ENCODE measurements around the gene MAP3K8. TPM values are rescaled to one million over a fixed set of nuclear protein-coding genes. Genes with fewer than 3 reads are reported as not detected.

Gene MAP3K8
- total and polyA plus RNA-seq, 7 donors: 2.4 to 8.3 (median 4.4) TPM

GRCh38 chr10:30456266-30456665, 22.3 kb downstream of the MAP3K8 start:
- TF ChIP-seq, protein P1, sequence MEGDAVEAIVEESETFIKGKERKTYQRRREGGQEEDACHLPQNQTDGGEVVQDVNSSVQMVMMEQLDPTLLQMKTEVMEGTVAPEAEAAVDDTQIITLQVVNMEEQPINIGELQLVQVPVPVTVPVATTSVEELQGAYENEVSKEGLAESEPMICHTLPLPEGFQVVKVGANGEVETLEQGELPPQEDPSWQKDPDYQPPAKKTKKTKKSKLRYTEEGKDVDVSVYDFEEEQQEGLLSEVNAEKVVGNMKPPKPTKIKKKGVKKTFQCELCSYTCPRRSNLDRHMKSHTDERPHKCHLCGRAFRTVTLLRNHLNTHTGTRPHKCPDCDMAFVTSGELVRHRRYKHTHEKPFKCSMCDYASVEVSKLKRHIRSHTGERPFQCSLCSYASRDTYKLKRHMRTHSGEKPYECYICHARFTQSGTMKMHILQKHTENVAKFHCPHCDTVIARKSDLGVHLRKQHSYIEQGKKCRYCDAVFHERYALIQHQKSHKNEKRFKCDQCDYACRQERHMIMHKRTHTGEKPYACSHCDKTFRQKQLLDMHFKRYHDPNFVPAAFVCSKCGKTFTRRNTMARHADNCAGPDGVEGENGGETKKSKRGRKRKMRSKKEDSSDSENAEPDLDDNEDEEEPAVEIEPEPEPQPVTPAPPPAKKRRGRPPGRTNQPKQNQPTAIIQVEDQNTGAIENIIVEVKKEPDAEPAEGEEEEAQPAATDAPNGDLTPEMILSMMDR (IDR thresholded peaks at IDR 0.05): no peak
- Histone ChIP-seq H3K4me1 (peaks cover 38% of the 10 kb centered on the region), H3K27me3 (ENCODE audit: insufficient read depth in 3 of 3, low read length in 2 of 3) (no peaks in the 10 kb centered on the region), H3K27ac (peak overlapping the region; percentile 71), H3K4me3 (peak overlapping the region; percentile 10), H3K36me3 (ENCODE audit: insufficient read depth in 1 of 2, low read depth in 1 of 2) (peaks cover 0 to 74% of the 10 kb centered on the region in 2 donors), H3K9me3 (no peaks in the 10 kb centered on the region)
- ATAC-seq (no peak), DNase-seq (no peak)
- 29 to 45% (median 33%) methylated on average over 4 of the region's 4 CpGs for WGBS, 3 donors
- intact Hi-C loops (cut with DNase I): no loop called here

DNA sequence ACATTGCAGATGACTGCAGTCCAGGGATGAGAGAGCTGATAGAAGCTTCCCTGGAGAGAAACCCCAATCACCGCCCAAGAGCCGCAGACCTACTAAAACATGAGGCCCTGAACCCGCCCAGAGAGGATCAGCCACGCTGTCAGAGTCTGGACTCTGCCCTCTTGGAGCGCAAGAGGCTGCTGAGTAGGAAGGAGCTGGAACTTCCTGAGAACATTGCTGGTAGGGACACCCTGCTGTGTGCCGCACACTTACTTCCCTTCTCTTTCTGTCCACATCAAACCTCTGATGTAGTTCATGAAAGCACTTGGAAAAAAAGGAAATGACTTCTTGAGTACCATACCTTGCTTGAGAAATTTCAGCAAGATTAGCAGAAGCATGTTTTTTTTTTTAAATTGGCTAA, 25.3 kb downstream of the MAP3K8 start:
- peaks cover 56% of the 10 kb centered on the region for H3K4me1 ChIP-seq
- ATAC-seq (peak in 1 of 4 donors; percentile 37), DNase-seq (peak; percentile 34 to 59)
- H3K27ac ChIP-seq: no peak overlapping the region
- 82 to 92% (median 90%) methylated on average over 6 of the region's 6 CpGs for WGBS, 3 donors
- TF ChIP-seq, protein P1 (IDR thresholded peaks at IDR 0.05): no peak
- H3K4me3 ChIP-seq: no peak overlapping the region
- H3K36me3 ChIP-seq (ENCODE audit: insufficient read depth in 1 of 2, low read depth in 1 of 2): peaks cover 0 to 65% of the 10 kb centered on the region in 2 donors
- H3K27me3 ChIP-seq (ENCODE audit: insufficient read depth in 3 of 3, low read length in 2 of 3): no peaks in the 10 kb centered on the region
- intact Hi-C loops (cut with DNase I): no loop called here
- H3K9me3 ChIP-seq: no peaks in the 10 kb centered on the region

DNA sequence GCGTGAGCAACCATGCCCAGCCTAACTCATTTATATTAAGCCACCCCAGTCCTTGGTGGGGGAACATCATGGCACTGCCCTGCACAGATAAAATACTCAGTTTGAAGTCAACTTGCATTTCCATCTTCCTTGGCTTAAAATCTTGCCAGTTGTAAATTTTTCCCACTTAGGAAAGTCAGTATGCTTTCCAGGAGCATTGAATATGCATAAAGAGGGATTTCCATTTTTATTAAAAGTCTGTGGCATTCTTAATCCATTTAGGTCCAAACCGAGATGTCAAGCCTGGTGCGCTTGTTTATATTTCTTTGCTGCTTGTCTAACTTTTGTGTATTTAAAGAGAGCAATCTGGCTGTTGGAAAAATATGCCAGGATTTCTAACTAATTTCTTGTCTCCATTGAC, 26.1 kb downstream of the MAP3K8 start:
- no peak for ATAC-seq

GRCh38 chr10:30462513-30462912, 28.5 kb downstream of the MAP3K8 start:
- intact Hi-C loops (cut with DNase I): no loop called here
- Histone ChIP-seq H3K4me1 (peaks cover 33% of the 10 kb centered on the region), H3K36me3 (ENCODE audit: insufficient read depth in 1 of 2, low read depth in 1 of 2) (peaks cover 0 to 52% of the 10 kb centered on the region in 2 donors), H3K27me3 (ENCODE audit: insufficient read depth in 3 of 3, low read length in 2 of 3) (no peaks in the 10 kb centered on the region), H3K4me3 (no peak overlapping the region), H3K27ac (peak overlapping the region; percentile 28), H3K9me3 (no peaks in the 10 kb centered on the region)
- DNase-seq: no peak
- WGBS, 3 donors: 22 to 48% (median 39%) methylated on average over 4 of the region's 4 CpGs
- peak in 3 of 4 donors; percentile 49 to 61 (median 53) for ATAC-seq
- TF ChIP-seq, protein P1 (IDR thresholded peaks at IDR 0.05): no peak

More for the DNA sequence above, 26.1 kb downstream of the MAP3K8 start:
- no peak overlapping the region for H3K27ac ChIP-seq
- TF ChIP-seq, protein P1 (IDR thresholded peaks at IDR 0.05): no peak
- no peaks in the 10 kb centered on the region for H3K9me3 ChIP-seq
- DNase-seq: no peak
- H3K4me1 ChIP-seq: peaks cover 52% of the 10 kb centered on the region
- no peaks in the 10 kb centered on the region for H3K27me3 ChIP-seq (ENCODE audit: insufficient read depth in 3 of 3, low read length in 2 of 3)
- no peak overlapping the region for H3K4me3 ChIP-seq
- H3K36me3 ChIP-seq (ENCODE audit: insufficient read depth in 1 of 2, low read depth in 1 of 2): peaks cover 0 to 65% of the 10 kb centered on the region in 2 donors
- WGBS, 3 donors: 94 to 99% (median 94%) methylated on average over 3 of the region's 3 CpGs
- intact Hi-C loops (cut with DNase I): no loop called here

DNA sequence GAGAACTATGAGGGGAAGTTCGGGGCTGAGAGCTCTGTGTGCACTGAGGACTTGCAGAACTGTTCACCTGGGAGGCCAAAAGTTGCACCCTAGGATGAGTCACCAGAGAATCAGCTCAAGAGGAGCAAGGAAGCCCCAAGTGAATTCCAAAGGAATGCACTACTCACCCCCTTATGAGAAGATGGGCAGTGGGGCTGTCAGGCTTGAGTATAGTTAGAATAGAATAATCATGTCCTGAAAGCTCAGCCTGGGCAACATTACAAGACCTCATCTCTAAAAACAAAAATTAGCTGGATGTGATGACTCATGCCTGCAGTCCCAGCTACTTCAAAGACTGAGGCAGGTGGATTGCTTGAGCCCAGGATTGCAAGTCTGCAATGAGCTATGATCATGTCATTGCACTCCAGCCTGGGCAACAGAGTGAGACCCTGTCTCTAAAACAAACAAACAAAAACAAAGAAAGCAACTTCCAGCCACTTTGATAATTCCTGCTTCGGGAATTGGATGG, 30.0 kb downstream of the MAP3K8 start:
- Histone ChIP-seq H3K4me1 (peaks cover 33% of the 10 kb centered on the region), H3K27ac (no peak overlapping the region), H3K4me3 (no peak overlapping the region), H3K27me3 (ENCODE audit: insufficient read depth in 3 of 3, low read length in 2 of 3) (no peaks in the 10 kb centered on the region), H3K9me3 (no peaks in the 10 kb centered on the region), H3K36me3 (ENCODE audit: insufficient read depth in 1 of 2, low read depth in 1 of 2) (peaks cover 0 to 37% of the 10 kb centered on the region in 2 donors)
- DNase-seq (no peak), ATAC-seq (peak; percentile 31 to 64 (median 36))
- TF ChIP-seq, protein P1 (IDR thresholded peaks at IDR 0.05): no peak
- 80 to 84% (median 82%) methylated on average over 2 of the region's 2 CpGs for WGBS, 3 donors
- intact Hi-C loops (cut with DNase I): no loop called here

Data from psoas muscle (tissue), 8 donors.